Bronchial smooth muscle cell (primary cell): ENCODE results near the gene PARD6B. TPM values are rescaled to one million over a fixed set of nuclear protein-coding genes. Genes with fewer than 3 reads are reported as not detected.

ENCODE experiments used
- total RNA-seq: library from RNA; depleted of rRNA; stranded (reverse); fragments of >200 nt; gene quantifications from 2 replicates; pipeline ENCODE4 v1.2.1, GENCODE V29; 2014

The PARD6B gene
- total RNA-seq = 0.26 and 0.47 TPM in 2 replicates

GRCh38 chr20:50731055-50731929 is at the start of gene PARD6B:
TSS of gene PARD6B (plus strand) at chr20:50731580. CDS start at chr20:50731787, 207 bp downstream.

GRCh38 chr20:50690650-50691572 is 40.5 kb upstream of the PARD6B start, which contains the start of gene RIPOR3:
TSS of gene RIPOR3 (minus strand) at chr20:50691542. CDS start at chr20:50691128, 414 bp downstream.

GRCh38 chr20:50794846-50795634 is 63.7 kb downstream of the PARD6B start, which contains the start of gene BCAS4:
TSS of gene BCAS4 (plus strand) at chr20:50795061. CDS start at chr20:50795084, 23 bp downstream.

Other genes with a start within 250 kb of the PARD6B start
- gene PTPN1, start 221.2 kb upstream of the PARD6B start, total RNA-seq = 19.3 and 19.5 TPM in 2 replicates
- gene RIPOR3, start 40.0 kb upstream of the PARD6B start, total RNA-seq = 7.7 and 22.1 TPM in 2 replicates
- 11.0 and 15.5 TPM in 2 replicates for gene BCAS4, start 63.5 kb downstream of the PARD6B start, total RNA-seq
- gene ADNP, start 199.9 kb downstream of the PARD6B start, total RNA-seq = 24.8 and 25.7 TPM in 2 replicates
- 55.0 and 61.7 TPM in 2 replicates for gene DPM1, start 227.0 kb downstream of the PARD6B start, total RNA-seq
- 7.6 and 8.7 TPM in 2 replicates for gene MOCS3, start 227.2 kb downstream of the PARD6B start, total RNA-seq